Measurements from ENCODE around the gene ZNF273.
"Not testable (repeated sequence)": the region's sequence is repeated elsewhere in the genome, so short reads cannot be mapped to it uniquely, and the experiment has no call there.

GRCh38 chr7:64890273-64890672 is 12.8 kb upstream of the ZNF273 start:
- TF ChIP-seq, protein P1, sequence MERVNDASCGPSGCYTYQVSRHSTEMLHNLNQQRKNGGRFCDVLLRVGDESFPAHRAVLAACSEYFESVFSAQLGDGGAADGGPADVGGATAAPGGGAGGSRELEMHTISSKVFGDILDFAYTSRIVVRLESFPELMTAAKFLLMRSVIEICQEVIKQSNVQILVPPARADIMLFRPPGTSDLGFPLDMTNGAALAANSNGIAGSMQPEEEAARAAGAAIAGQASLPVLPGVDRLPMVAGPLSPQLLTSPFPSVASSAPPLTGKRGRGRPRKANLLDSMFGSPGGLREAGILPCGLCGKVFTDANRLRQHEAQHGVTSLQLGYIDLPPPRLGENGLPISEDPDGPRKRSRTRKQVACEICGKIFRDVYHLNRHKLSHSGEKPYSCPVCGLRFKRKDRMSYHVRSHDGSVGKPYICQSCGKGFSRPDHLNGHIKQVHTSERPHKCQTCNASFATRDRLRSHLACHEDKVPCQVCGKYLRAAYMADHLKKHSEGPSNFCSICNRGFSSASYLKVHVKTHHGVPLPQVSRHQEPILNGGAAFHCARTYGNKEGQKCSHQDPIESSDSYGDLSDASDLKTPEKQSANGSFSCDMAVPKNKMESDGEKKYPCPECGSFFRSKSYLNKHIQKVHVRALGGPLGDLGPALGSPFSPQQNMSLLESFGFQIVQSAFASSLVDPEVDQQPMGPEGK (CRISPR knock-in tag; IDR thresholded peaks at IDR 0.05; ENCODE audit: borderline replicate concordance), result not testable (repeated sequence)
- TF ChIP-seq TSHZ2 (CRISPR knock-in tag; IDR thresholded peaks at IDR 0.05); ZFP3 (CRISPR knock-in tag; IDR thresholded peaks at IDR 0.05); ZNF8 (CRISPR knock-in tag; IDR thresholded peaks at IDR 0.05); GLIS3 (CRISPR knock-in tag; IDR thresholded peaks at IDR 0.05); ARNTL (CRISPR knock-in tag; IDR thresholded peaks at IDR 0.05; ENCODE audit: borderline replicate concordance, low read depth); CREB5 (CRISPR knock-in tag; IDR thresholded peaks at IDR 0.05; ENCODE audit: low read depth); CSDC2 (CRISPR knock-in tag; IDR thresholded peaks at IDR 0.05); OSR1 (CRISPR knock-in tag; IDR thresholded peaks at IDR 0.05); ZNF70 (CRISPR knock-in tag; IDR thresholded peaks at IDR 0.05): not testable (repeated sequence)
- TF ChIP-seq, protein P2, sequence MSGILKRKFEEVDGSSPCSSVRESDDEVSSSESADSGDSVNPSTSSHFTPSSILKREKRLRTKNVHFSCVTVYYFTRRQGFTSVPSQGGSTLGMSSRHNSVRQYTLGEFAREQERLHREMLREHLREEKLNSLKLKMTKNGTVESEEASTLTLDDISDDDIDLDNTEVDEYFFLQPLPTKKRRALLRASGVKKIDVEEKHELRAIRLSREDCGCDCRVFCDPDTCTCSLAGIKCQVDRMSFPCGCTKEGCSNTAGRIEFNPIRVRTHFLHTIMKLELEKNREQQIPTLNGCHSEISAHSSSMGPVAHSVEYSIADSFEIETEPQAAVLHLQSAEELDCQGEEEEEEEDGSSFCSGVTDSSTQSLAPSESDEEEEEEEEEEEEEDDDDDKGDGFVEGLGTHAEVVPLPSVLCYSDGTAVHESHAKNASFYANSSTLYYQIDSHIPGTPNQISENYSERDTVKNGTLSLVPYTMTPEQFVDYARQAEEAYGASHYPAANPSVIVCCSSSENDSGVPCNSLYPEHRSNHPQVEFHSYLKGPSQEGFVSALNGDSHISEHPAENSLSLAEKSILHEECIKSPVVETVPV (CRISPR knock-in tag; IDR thresholded peaks at IDR 0.05), result not testable (repeated sequence)

All from SK-N-SH treated with all-trans-retinoic acid at 6 μM for 48 hours (cell line).